ENCODE results near the gene TRNP1. TPM values are rescaled to one million over a fixed set of nuclear protein-coding genes. Genes with fewer than 3 reads are reported as not detected.

The TRNP1 gene
- total and polyA plus RNA-seq, 2 of the 4 experiments (the other 2 are of a cell fraction), result 63.3 to 91.6 TPM

- Histone ChIP-seq H3K27me3 (ENCODE audit: control insufficient read depth, insufficient read depth, low read length) (no peaks in the 10 kb centered on the region), H3K4me1 (ENCODE audit: control insufficient read depth, insufficient read depth, low read length) (0 out of 2 replicates have a peak, but pooled peaks cover 2% of the 10 kb centered on the region), H3K4ac (ENCODE audit: low read depth, low read length) (no peak overlapping the region), H2AFZ (replicated peaks; ENCODE audit: low read length, poor library complexity) (no peak overlapping the region), H2BK120ac (ENCODE audit: low read depth, low read length) (no peak overlapping the region), H2BK5ac (ENCODE audit: low read depth, low read length, poor library complexity, severe bottlenecking) (no peak overlapping the region), H2AK9ac (replicated peaks; ENCODE audit: low read depth, low read length, poor library complexity) (no peak overlapping the region), H3K4me2 (ENCODE audit: low read depth, low read length) (no peak overlapping the region), H4K20me1 (ENCODE audit: insufficient read depth, low read length) (no peaks in the 10 kb centered on the region), H3K18ac (ENCODE audit: low read depth, low read length) (no peak overlapping the region), H3K79me1 (ENCODE audit: low read depth in 1 of 2, low read length in 2 of 2) (no peaks in the 10 kb centered on the region), H4K8ac (ENCODE audit: low read depth in 2 of 2, low read length in 2 of 2) (no peak overlapping the region), H3K36me3 (ENCODE audit: control insufficient read depth, insufficient read depth, low read length) (no peaks in the 10 kb centered on the region), H3K9me1 (ENCODE audit: insufficient read depth, low read length) (no peaks in the 10 kb centered on the region; the same call in 1 of the 2 replicates), H3K56ac (ENCODE audit: extremely low read depth, insufficient read depth, low read length) (no peak overlapping the region), H3K14ac (replicated peaks; ENCODE audit: low read depth, low read length) (no peak overlapping the region), H3K4me3 (ENCODE audit: insufficient read depth, low read depth, low read length) (no peak overlapping the region), H2BK20ac (ENCODE audit: low read depth, low read length) (no peak overlapping the region), H4K5ac (ENCODE audit: low read depth, low read length) (no peak overlapping the region), H3K9me3 (ENCODE audit: control insufficient read depth, insufficient read depth, low read length) (no peaks in the 10 kb centered on the region), H4K91ac (ENCODE audit: insufficient read depth, low read depth, low read length) (no peak overlapping the region), H3K27ac (ENCODE audit: insufficient read depth, low read length) (no peak overlapping the region), H3K23ac (ENCODE audit: low read depth, low read length) (no peak overlapping the region), H3K9ac (ENCODE audit: low read depth, low read length) (no peak overlapping the region), H2BK15ac (ENCODE audit: low read depth, low read length) (no peak overlapping the region), H2AK5ac (ENCODE audit: low read depth, low read length) (no peak overlapping the region)
- DNase-seq (no peak), ATAC-seq (ENCODE audit: low read depth) (no peak)
- TF ChIP-seq FOS (IDR thresholded peaks at IDR 0.05; ENCODE audit: low read depth, low read length), result no peak
- no peak for TF ChIP-seq NFE2L2 (IDR thresholded peaks at IDR 0.05; ENCODE audit: low read depth, low read length)
- no peak for TF ChIP-seq USF2 (IDR thresholded peaks at IDR 0.05; ENCODE audit: low read depth, low read length)
- no peak for TF ChIP-seq ELK1 (IDR thresholded peaks at IDR 0.05; ENCODE audit: borderline replicate concordance, low read depth, low read length)
- TF ChIP-seq SMC3 (IDR thresholded peaks at IDR 0.05; ENCODE audit: low read depth, low read length), result no peak
- in situ Hi-C loops (cut with MboI; ENCODE audit: low sequenced_read_pairs), result no loop called here
- POLR2A ChIA-PET (ENCODE audit: unreplicated experiment), result no interaction called here
- intact Hi-C loops (cut with micrococcal nuclease), result no loop called here
- CTCF ChIA-PET, result interaction anchor here (1.5 kb wide), 1 partner anchor 9 kb away, joined by 3 read pairs; no protein-coding TSS in a partner anchor
- BruUV-seq (replicated peaks), result no TSS peak
- 86% methylated on average over 2 of the region's 3 CpGs; no CpG with 5 or more reads in 1 of the 2 experiments for WGBS, 2 experiments (ENCODE audit: extremely low coverage in 2 of 2, insufficient read length in 1 of 2)
- dilution Hi-C loops (cut with HindIII; ENCODE audit: low sequenced_read_pairs, unreplicated experiment), result no loop called here
Measured at GRCh38 chr1:26981146-26981846, 12.2 kb upstream of the TRNP1 start.
